Tibial nerve (tissue), 4 donors: Measurements from ENCODE around the gene AKNA. TPM values are rescaled to one million over a fixed set of nuclear protein-coding genes. Genes with fewer than 3 reads are reported as not detected.
"Not testable (repeated sequence)": the region's sequence is repeated elsewhere in the genome, so short reads cannot be mapped to it uniquely, and the experiment has no call there.

ENCODE experiments used
- DNase-seq, 2 donors: peaks; one replicate each; pipeline ENCODE4 v3.0.0-alpha.2; 2019; ENCODE audit warnings: low spot score in 2 of 2
- H3K27ac ChIP-seq, 4 donors: fragments of 200-600 bp; sonication (generic) in 3 of 4; one replicate each; pipeline ENCODE4 v1.5.1; 2017 to 2019; ENCODE audit warnings: mild to moderate bottlenecking in 1 of 4
- H3K27me3 ChIP-seq, 2 donors: fragments of 200-600 bp; sonication (generic) in 1 of 2; one replicate each; pipeline versions ENCODE4 v1.5.1 to v1.6.0; 2017 to 2019
- H3K36me3 ChIP-seq, 3 donors: fragments of 200-600 bp; sonication (generic); one replicate each; pipeline ENCODE4 v1.5.1; 2018 to 2019
- H3K4me1 ChIP-seq, 4 donors: fragments of 200-600 bp; sonication (generic) in 3 of 4; one replicate each; pipeline ENCODE4 v1.5.1; 2017 to 2019
- H3K4me3 ChIP-seq, 4 donors: fragments of 200-600 bp; sonication (generic) in 3 of 4; one replicate each; pipeline ENCODE4 v1.5.1; 2017 to 2019; ENCODE audit warnings: mild to moderate bottlenecking in 1 of 4, moderate library complexity in 1 of 4
- H3K9me3 ChIP-seq, 4 donors: fragments of 200-600 bp; sonication (generic) in 3 of 4; one replicate each; pipeline ENCODE4 v1.5.1; 2017 to 2019
- CTCF ChIP-seq, 5 experiments: fragments of 200-600 bp in 3 of 5; fragments of 450-650 bp in 2 of 5; sonication (generic) in 3 of 5; IDR thresholded peaks; one replicate each; pipeline ENCODE4 v1.5.1; 2016 to 2019; ENCODE audit warnings: antibody characterized with exemption in 5 of 5, mild to moderate bottlenecking in 3 of 5, moderate library complexity in 2 of 5
- EP300 ChIP-seq, 2 donors: sonication (generic); formaldehyde crosslinking; IDR thresholded peaks; one replicate each; pipeline ENCODE4 v1.6.1; 2017; ENCODE audit warnings: antibody characterized with exemption in 2 of 2, mild to moderate bottlenecking in 1 of 2
- POLR2A ChIP-seq, 2 donors: fragments of 450-650 bp; IDR thresholded peaks; one replicate each; pipeline ENCODE4 v1.6.1; 2017; ENCODE audit warnings: antibody characterized with exemption in 2 of 2, mild to moderate bottlenecking in 2 of 2, moderate library complexity in 2 of 2
- WGBS, 2 donors: methylation state at CpG; one replicate each; pipeline ENCODE4 v1.1.5; 2018; 5-methylcytosine and 5-hydroxymethylcytosine counted together
- total RNA-seq, 4 donors: library from RNA; depleted of rRNA; stranded (reverse); fragments of >200 nt; gene quantifications; one replicate each; pipeline ENCODE4 v1.1.0, GENCODE V29; 2016

Gene AKNA
- total RNA-seq, 4 donors from 2014 or later: 23.6 to 42.2 (median 36.6) TPM

GRCh38 chr9:114336699-114337395, 50.9 kb downstream of the AKNA start:
- DNase-seq: no peak
- no peak overlapping the region for H3K4me3 ChIP-seq
- H3K27me3 ChIP-seq: no peaks in the 10 kb centered on the region
- WGBS, 2 donors: 88 to 93% methylated on average over 18 to 20 of the region's 23 CpGs
- no peaks in the 10 kb centered on the region for H3K9me3 ChIP-seq
- H3K27ac ChIP-seq: no peak overlapping the region
- peaks cover 0 to 75% (median 29%) of the 10 kb centered on the region in 3 donors for H3K36me3 ChIP-seq
- TF ChIP-seq EP300 (IDR thresholded peaks at IDR 0.05) (no peak), CTCF (IDR thresholded peaks at IDR 0.05) (no peak), POLR2A (IDR thresholded peaks at IDR 0.05) (no peak)
- H3K4me1 ChIP-seq: no peaks in the 10 kb centered on the region

- TF ChIP-seq CTCF (IDR thresholded peaks at IDR 0.05): no peak
- no peak for TF ChIP-seq EP300 (IDR thresholded peaks at IDR 0.05)
- TF ChIP-seq POLR2A (IDR thresholded peaks at IDR 0.05): no peak
- Histone ChIP-seq H3K36me3 (peaks cover 0 to 68% (median 24%) of the 10 kb centered on the region in 3 donors), H3K27me3 (no peaks in the 10 kb centered on the region), H3K4me1 (no peaks in the 10 kb centered on the region), H3K27ac (no peak overlapping the region), H3K4me3 (no peak overlapping the region), H3K9me3 (no peaks in the 10 kb centered on the region)
- DNase-seq: no peak
- 73 to 75% methylated on average over 10 of the region's 10 CpGs for WGBS, 2 donors
These were observed 51.6 kb downstream of the AKNA start for GRCh38 chr9:114336157-114336556.

GRCh38 chr9:114335745-114336144, 52.0 kb downstream of the AKNA start:
- Histone ChIP-seq H3K36me3 (peaks cover 0 to 64% (median 21%) of the 10 kb centered on the region in 3 donors), H3K9me3 (no peaks in the 10 kb centered on the region), H3K27ac (no peak overlapping the region), H3K4me3 (no peak overlapping the region), H3K4me1 (no peaks in the 10 kb centered on the region), H3K27me3 (no peaks in the 10 kb centered on the region)
- DNase-seq: no peak
- no peak for TF ChIP-seq POLR2A (IDR thresholded peaks at IDR 0.05)
- TF ChIP-seq EP300 (IDR thresholded peaks at IDR 0.05): no peak
- no peak for TF ChIP-seq CTCF (IDR thresholded peaks at IDR 0.05)
- 59 to 60% methylated on average over 2 of the region's 2 CpGs for WGBS, 2 donors

GRCh38 chr9:114334490-114334889, 53.3 kb downstream of the AKNA start:
- no peaks in the 10 kb centered on the region for H3K9me3 ChIP-seq
- H3K27me3 ChIP-seq: no peaks in the 10 kb centered on the region
- no peaks in the 10 kb centered on the region for H3K4me1 ChIP-seq
- DNase-seq: no peak
- no peak overlapping the region for H3K4me3 ChIP-seq
- TF ChIP-seq CTCF (IDR thresholded peaks at IDR 0.05) (no peak), EP300 (IDR thresholded peaks at IDR 0.05) (no peak), POLR2A (IDR thresholded peaks at IDR 0.05) (no peak)
- H3K36me3 ChIP-seq: peaks cover 0 to 52% (median 15%) of the 10 kb centered on the region in 3 donors
- 93 to 100% methylated on average over 8 to 9 of the region's 9 CpGs for WGBS, 2 donors
- no peak overlapping the region for H3K27ac ChIP-seq

- not testable (repeated sequence) for H3K4me3 ChIP-seq, H3K9me3 ChIP-seq, H3K27ac ChIP-seq, H3K27me3 ChIP-seq, H3K4me1 ChIP-seq, DNase-seq
- peaks cover 0 to 44% (median 12%) of the 10 kb centered on the region in 3 donors for H3K36me3 ChIP-seq
- 69% methylated on average over 3 of the region's 4 CpGs for WGBS, 2 donors
These were observed 54.1 kb downstream of the AKNA start for GRCh38 chr9:114333718-114334117.

GRCh38 chr9:114332474-114333040, 55.2 kb downstream of the AKNA start:
- H3K4me3 ChIP-seq, H3K4me1 ChIP-seq, H3K27ac ChIP-seq, H3K27me3 ChIP-seq, H3K9me3 ChIP-seq, DNase-seq: not testable (repeated sequence)
- H3K36me3 ChIP-seq: peaks cover 0 to 32% (median 3%) of the 10 kb centered on the region in 3 donors
- 66 to 74% methylated on average over 3 to 4 of the region's 4 CpGs for WGBS, 2 donors

- not testable (repeated sequence) for H3K27ac ChIP-seq, H3K4me3 ChIP-seq, H3K27me3 ChIP-seq, DNase-seq, H3K4me1 ChIP-seq, H3K9me3 ChIP-seq
- peaks cover 0 to 22% (median 0%) of the 10 kb centered on the region in 3 donors for H3K36me3 ChIP-seq
- 66 to 75% methylated on average over 11 to 17 of the region's 19 CpGs for WGBS, 2 donors
These were observed 56.3 kb downstream of the AKNA start for GRCh38 chr9:114331229-114332195.
